ENCODE results near the gene KL.

KL gene

DNA sequence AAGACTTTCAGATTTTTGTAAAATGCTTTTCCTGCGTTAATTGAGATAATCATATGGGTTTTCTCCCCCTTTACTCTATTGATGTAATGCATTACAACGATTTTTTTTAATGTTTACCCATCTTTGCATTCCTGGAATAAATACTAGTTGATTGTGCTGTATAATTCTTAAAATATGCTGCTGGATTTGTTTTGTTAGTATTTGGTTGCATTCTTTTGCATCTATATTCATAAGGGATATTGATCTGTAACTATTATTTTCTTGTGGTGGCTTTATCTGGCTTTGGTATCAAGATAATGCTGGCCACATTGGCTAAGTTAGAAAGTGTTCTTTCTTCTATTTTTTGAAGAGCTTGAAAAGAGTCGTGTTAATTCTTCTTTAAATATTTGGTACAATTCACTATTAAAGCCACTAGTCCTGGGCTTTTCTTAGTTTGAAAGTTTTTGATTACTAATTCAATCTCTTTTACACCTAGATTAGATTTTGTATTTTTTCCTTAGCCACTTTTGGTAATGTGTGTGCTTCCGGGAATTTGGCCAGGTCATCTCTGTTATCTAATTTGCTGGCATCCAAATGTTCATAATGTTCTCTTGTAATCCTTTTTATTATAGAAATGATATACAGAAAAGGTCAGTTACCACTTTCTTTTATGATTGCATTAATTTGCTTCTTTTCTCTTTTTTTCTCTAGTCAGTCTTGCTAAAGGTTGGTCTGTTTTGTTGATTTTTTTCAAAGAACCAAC lies 29.8 kb downstream of the KL start:
- DNase-seq, result no peak

DNA sequence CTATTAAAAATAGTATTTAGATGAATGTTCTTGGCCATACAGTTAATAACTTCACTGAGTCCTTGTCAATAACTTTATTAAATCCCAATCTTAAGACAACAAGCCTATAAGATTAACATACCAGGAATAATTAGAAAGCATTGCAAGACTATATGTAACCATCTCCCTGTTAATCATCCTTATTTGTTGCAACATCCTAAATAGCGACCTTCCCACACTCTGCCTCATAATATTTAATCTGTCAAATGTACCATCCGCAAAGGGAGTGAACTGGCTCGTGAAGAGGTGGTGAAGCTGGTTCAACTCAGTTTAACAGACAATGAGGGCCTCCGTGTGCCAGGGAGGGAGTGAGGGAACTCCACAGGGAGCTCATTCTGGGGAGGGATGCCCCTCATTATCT lies 33.9 kb downstream of the KL start:
- no peak for DNase-seq

DNA sequence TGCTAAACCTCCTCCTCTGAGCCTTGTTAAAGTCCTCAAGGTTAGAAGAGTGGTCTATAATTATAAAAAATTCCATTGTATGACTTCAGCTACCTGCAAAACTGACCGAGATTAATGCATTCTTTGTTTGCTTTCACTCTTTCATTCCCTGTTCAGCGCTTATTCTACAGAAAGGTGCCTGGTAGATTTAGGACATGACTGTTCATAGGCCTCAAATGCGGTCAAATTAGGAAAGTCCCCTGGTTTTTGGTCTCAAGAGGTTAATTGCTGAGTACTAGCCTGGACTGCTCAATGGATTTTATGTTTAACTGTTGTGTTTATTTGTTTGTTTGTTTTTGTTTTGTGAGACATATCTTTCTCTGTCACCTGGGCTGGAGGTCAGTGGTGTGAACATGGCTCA lies 35.4 kb downstream of the KL start:
- no peak for DNase-seq

DNA sequence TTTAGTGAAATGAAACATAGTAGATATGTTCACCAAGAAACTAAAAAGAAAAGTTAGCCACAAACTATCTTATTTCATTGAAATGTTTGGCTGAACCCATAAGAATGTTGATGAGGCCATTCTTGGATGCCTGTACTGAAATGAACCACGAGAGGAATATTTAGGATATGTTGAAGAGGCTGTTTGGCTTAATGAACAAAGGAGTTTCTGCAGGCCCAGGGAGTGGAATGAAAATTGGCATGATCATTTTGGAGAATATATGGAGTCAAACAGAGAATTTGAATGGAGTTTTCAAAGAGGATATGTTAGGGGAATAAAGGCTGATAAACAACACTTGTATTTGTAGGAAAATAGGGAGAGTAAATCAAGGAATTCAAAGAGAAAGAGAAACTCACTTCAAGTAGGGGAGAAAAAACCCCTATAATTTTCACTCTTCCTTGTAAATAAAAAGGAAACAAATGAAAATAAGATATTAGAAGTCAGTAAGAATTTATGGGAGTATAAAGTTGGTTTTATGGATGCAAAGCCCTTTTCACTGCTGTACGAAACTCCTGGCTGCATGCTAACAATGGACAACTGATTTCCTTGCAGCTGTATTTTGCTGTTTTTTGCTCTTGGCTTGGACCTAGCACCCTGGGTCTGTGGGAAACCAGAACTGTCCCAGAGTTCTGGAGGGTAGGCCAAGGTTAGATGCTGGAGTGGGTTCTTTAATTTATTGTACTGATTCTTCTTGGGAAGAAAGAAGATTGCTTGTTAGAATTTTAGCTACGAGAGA lies 36.5 kb downstream of the KL start:
- DNase-seq, result no peak

DNA sequence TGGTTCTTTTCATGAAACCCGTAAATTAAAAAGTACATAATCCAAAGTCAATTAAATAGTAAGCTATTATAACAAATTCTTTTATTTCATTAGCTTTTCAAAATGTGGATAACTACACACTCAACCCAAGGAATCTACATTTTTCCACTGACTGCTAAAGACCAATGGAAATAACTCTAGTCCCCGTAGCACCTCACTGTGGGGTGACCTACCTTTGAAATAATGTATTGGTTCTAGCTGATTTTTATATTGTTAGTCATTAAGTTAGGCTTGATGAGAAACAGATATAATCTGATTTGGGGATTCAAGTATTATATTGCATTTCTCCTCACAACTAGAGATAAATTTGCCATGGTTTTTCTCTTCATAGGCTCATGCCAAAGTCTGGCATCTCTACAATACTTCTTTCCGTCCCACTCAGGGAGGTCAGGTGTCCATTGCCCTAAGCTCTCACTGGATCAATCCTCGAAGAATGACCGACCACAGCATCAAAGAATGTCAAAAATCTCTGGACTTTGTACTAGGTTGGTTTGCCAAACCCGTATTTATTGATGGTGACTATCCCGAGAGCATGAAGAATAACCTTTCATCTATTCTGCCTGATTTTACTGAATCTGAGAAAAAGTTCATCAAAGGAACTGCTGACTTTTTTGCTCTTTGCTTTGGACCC lies 37.3 kb downstream of the KL start:
- DNase-seq, result no peak

DNA sequence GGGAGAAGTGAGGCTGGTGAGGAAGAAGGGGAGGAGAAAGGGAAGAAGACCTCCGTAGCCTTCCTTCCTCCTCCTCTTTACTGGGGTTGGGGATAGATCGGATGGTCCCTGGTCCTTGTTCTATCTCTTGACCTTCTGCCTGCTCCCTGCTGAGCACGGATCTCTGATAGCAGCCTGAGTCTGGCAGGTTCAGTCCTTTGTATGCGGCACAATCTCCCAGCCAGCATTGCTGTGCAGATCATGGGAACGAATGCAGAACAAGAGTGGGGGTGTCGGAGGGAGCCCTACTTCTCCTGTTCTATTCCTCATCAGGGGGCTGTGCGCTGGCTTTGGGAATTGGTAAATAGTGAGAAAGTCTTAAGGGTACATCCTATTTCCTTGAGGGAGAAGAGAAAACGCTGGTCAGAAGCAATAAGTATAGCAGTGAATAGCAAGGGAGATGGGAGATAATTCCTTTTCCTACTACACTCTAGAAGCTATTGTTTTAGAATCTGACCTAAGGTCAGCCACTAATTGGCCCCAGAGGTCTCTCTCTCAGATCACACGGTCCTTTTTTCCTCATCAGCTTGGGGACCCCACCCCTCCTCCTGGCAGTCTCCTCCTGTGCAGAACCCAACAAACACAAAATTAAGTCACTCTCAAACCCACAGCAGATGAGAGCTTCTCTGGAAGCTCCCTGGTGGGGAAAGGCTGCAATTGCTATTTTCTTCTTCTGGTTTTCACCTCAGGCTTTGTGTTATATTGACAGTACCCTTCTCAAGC lies 41.0 kb downstream of the KL start:
- DNase-seq, result no peak

DNA sequence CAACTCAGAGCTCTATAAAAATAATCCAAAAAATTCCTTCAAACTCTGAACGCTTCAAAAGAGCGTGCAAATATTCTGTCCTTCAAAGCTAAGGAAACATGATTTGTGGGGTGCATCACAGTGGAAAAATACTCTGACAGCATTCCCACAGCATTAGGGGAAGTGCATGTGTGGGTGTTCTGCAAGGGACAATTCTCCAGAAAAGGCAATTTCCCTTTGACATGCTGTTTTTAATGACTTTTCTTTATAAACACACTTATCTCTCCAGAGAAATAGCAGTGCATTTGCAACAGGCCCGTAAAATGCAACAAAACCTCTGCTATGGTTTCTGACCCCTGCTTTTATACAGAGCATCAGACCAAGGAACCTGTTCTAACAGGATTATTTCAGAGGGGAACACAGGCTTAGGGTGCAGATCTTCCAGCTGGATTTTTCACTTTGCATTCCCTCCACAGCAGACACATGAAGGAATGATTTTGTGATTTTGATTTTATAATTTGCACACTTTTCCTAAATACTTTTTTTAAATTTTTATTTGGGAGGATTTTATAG lies 42.6 kb downstream of the KL start:
- no peak for DNase-seq

DNA sequence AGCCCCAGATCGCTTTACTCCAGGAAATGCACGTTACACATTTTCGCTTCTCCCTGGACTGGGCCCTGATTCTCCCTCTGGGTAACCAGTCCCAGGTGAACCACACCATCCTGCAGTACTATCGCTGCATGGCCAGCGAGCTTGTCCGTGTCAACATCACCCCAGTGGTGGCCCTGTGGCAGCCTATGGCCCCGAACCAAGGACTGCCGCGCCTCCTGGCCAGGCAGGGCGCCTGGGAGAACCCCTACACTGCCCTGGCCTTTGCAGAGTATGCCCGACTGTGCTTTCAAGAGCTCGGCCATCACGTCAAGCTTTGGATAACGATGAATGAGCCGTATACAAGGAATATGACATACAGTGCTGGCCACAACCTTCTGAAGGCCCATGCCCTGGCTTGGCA lies 44.6 kb downstream of the KL start:
- no peak for DNase-seq

DNA sequence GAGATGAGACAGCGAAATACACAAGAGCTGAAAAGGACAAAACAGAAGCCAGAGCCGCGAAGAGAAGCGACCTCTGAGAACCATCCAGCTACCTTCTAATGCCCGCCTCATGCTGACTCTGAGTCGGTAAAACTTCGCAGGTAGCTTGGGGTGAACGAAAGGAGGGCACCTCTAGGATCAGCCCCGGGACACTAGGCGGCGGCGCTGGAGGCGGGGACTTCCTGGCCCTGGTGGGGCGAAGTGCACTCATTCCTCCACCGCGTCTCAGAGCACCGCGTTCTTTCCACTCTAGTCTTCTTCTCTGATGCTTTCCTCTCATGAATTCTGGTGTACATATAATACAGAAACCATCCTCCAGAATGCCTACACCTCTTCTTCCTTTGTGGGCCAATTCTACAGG lies 50.1 kb downstream of the KL start:
- no peak for DNase-seq

DNA sequence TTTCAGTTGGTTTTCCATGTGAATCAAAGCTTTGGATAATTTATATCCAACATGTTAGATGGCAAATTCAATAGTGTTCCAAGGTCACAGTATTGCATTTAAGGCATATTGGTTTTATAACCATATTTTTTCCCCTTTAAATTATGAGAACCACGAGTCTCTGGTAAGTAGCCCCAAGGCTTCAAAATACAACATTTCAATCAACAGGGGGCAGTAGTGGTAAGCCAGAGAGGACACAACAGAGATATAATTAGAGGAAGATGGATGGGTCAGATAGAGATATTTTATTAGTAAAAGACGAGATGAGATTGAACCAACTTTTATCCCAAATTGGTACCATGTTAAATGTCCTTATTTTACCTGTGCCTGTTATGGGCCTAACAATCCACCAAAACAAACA lies 53.1 kb downstream of the KL start:
- no peak for DNase-seq

DNA sequence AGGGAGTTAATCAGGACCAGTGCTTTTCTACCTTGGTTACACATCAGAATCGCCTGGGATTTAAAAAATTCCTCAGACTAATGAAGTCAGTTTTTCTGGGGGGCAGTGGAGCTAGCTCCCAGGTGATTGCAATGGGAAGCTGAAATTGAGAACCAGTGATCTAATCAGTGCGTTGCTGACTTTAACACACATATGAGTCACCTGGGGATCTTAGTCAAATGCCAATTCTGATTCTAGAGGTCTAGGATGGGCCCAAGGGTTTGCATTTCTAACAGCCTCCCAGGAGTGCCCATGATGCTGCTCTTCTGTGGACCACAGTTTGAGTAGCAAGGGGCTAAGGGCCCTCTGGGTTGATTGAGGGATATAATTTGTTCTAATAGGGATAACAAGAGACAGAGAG lies 54.5 kb downstream of the KL start:
- no peak for DNase-seq

DNA sequence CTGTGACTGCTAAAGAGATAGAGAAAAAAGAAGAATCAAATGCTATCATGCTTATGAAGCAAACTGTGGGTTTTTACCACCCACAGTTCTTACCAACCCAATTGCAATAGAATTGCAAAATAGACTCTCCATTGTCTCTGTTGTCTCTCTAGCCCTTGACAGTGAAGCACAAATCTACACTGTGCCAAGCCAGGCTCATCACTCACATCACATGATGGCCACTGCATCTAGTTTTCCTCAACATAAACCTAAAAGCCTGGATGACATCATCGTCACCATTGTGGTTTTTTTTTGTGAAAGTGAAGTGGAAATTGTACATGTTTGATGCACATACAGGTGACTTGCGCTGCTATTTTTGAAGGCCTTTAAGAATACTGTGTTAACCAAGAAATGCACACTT lies 56.1 kb downstream of the KL start:
- no peak for DNase-seq

DNA sequence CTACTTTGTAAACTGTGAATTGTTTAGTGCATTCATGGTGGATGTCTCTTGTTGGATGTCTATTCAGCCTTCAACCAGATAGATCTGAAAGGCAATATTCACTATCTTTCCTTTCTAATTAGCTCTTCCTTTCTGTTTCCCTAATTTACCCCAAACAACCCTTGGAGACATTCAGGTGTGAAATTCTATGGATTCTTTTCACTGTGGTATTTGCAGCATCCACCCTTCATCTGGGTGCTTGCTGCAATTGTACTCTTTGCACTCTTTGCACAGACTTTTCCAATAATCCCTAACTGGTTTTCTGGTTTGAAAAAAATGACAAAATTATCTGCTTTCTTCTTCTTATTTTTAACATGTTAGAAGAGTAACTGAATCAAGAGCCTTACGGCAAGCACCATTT lies 56.5 kb downstream of the KL start:
- no peak for DNase-seq

DNA sequence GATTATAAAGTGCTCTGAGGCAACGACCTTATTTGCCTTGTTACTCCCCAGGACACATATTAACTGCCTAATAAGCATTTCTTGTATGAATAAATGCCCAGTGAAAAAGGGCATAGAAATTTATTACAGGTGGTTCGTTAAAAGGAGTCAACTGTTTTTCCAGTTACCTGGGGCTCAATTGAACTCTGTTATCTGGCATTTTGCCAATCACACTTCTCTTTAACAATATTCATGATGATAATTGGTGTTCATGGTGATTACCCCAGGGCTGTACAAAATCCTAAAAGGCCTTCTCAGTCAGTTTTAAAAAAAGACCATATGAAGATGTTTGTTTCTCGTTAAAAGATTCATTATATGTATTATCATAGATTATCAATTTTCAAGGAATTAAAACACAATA lies 57.1 kb downstream of the KL start:
- no peak for DNase-seq

DNA sequence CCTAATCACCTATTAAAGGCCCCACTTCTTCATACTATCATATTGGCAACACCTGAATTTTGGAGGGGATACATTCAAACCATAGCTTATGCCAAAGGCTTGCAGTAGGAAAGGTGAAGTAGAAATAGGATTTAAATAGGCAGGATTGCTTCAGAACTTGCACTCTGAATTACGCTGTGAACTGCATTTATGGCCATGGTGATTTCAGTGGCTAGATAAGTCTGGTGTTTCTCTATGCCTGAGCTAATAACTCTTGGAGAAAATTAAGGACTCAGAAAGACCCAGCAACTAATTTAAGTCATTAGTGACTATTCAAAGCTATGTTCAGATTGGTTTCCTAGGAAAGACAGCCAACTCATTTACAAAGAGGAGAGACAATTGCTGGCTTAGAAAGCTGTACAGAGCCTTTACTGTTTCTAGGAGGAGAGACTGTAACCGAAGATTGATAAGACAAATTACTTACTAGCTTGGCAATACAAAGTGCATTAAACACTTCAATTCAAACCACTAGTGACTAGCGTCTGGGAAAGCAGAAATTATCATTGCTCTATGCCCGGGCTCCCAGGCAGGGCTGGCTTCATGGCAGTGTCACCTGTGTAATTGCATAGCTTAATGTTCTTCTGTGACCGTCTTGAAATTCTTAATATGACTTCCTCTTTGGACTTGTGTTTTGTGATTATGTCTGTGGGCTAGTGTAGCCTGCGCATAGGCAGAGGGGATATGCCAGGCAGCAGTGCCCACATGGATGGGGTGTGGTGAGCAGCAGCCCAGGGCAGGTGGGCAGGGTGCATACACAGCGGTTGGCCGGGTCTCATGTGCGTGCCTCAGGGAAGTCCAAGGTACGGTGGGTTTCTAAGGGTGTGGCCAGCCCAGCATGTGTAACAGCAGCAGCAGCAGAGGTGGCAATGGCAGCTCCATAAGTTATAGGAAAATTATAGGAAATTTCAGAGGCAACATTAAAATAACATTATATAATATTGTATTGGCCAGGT lies 60.1 kb downstream of the KL start:
- DNase-seq, result no peak

DNA sequence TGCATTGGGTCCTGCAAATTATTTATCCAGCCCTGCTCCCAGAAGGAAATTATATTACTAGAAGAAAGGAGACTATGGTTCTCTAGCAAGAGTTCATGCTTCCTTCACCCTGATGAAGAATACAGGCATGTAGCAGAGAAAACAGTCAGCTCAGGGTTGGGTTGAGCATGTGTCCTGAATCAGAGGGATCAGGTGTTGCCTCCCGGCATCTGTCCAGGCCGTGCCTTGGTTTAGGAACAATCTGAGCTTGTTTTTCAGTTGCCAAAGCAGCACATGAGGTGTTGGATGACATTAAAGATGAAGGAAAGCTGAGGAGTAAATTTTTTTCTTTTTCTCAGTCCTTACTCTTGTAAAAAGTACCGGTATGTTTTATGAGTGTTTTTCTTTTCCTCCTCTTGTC lies 62.0 kb downstream of the KL start:
- no peak for DNase-seq

DNA sequence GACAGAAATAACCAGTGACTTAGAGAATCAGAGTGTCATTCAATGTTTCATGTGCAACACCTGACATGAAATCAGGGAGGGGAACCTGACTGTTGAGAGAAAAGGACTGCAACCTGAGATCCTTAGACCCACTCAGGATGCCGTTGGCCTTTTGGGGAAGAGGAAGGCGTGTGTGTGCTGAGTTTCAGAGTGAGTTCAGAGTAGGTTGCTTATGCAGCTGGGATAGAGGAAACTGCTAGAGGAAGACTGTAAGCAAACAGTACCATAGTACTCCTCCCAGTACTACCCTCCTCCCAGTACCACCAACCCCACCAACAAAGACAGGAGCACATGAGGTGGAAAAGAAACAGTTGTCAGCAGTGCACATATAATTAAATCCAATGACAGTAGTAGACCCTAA lies 63.7 kb downstream of the KL start:
- no peak for DNase-seq

DNA sequence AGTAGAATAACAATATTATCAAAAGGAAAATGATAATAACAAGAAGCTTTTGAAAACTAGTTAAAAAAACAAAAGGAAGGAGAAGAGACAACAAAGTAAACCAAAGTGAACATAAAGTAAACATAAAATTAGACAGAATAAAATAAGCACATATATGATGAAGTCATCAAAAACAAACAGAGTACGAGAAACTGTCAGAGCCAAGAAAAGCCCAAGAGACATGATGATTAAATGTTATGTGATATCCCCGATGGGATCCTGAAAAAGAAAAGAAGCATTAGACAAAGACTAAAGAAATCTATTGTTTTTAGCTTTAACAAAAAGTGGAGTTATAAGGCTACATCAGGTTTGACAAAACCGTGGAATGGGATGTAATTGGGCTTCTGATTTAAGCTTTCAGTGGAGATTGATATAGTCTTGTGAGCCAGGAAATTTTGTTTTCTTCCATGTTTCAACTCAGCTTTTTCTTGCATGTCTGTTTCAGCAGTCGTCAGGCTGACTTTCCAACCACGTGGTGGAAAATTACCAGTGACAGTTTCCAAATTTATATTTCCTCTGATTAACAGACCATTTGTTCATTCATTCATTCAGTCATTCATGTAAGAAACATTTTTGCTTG lies 64.9 kb downstream of the KL start:
- no peak for DNase-seq

DNA sequence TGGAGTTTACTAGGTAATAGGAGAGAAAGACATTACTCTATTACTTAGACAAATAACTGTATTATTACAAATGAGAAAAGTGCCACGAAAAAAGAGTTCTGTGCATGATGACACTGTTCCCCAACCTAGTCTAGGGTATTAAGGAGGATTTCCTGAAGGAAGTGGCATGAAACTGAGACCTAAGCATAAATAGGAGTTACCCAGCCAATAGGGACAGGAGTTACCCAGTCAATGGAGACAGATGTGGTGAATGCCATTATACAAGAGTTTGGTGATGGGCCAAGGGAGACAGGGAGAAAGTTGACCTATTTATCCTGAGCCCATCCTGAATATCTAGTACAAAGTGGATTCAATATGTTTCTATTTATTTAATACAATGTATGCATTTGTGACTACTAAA lies 65.4 kb downstream of the KL start:
- no peak for DNase-seq

DNA sequence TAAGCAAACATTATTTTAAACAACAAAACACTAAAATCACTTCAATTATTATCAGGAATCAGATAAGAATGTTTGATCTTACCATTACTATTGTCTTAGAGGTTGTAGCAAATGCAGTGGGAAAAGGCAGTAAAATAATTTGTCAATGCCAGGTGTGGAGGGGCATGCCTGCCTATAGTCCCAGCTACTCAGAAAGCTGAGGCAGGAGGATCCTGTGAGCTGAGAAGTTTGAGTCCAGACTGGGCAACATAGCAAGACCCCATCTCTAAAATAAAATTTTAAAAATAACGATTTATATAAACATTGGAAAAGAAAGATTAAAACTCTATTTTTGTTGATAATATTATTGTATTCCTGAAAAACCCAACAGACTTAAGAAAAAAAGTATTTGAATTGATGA lies 66.8 kb downstream of the KL start:
- no peak for DNase-seq

DNA sequence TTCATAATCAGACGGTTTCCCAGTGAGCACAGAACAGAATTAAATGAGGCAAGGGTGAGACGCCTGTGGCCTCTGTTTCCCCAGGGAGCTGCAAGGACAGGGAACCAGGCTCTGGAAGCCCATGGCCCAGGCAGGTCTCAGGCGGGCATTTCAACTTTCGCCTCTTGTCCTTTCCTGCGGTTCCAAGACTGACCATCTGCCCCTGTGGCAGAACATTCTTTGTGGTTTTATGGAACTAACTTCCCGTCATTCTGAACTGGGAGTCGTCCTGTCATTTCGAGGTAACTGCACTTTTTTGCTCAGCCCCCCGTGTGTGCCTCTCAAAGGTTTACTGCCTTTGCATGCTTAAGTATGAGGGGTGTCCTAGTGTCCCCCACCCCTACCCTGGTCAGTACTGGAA lies 70.9 kb downstream of the KL start:
- no peak for DNase-seq

All from stimulated activated naive CD4-positive, alpha-beta T cell treated with Interleukin-2 at 50 U/mL for 16 hours (primary cell).